CD4-positive, alpha-beta T cell treated with Interferon alpha-2 for 1 hour (primary cell): ENCODE results near the gene RNF13.
"Not testable (repeated sequence)": the region's sequence is repeated elsewhere in the genome, so short reads cannot be mapped to it uniquely, and the experiment has no call there.

Source experiments
- DNase-seq, 2 donors: peaks; one replicate each; pipeline ENCODE4 v3.0.0-alpha.2; 2020 to 2022

Gene RNF13

GRCh38 chr3:149801639-149802038 lies 11.4 kb upstream of the RNF13 start:
- DNase-seq = no peak

DNA sequence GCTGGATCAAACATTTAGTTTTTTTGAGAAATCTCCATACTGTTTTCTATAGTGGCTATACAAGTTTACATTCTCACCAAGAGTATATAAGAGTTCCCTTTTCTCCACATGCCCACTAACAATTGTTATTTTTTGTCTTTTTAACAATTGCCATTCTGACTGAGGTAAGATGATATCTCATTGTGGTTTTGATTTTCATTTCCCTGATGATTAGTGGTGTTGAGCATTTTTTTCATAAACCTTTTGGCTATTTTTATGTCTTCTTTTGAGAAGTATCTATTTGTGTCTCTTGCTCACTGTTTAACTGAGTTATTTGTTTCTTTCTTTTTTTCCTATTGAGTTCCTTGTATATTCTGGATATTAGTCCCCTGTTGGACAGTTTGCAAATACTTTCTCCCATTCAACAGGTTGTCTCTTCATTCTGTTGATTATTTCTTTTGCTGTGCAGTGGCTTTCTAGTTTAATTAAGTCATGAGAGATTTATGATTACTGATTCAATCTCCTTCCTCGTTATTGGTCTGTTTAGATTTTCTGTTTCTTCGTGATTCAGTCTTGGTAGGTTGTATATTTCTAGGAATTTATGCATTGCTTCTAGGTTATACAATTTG lies 6.7 kb upstream of the RNF13 start:
- no peak for DNase-seq

DNA sequence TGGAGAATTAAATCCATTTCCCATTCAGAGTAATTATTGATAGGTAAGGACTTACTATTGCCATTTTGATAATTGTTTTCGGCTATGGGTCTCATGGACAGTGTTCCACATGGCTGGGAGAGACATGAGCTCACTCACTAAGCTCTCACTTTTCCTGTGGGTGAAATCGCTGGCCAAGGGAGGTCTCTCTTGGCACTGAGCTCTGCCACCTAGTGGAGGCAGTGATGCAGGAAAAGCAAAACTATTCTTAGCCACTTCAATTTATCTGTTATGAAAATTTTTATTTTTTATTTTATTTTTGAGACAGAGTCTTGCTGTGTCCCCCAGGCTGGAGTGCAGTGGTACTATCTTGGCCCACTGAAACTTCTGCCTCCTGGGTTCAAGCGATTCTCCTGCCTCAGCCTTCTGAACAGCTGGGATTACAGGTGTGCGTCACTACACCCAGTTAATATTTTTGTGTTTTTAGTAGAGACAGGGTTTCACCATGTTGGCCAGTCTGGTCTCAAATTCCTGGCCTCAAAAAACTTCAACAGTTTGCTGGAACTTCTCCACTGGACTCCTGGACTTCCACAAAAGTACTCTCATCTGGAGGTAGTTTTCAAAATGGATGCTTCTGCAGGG lies 4.7 kb upstream of the RNF13 start:
- DNase-seq = peak; percentile 50 to 68

DNA sequence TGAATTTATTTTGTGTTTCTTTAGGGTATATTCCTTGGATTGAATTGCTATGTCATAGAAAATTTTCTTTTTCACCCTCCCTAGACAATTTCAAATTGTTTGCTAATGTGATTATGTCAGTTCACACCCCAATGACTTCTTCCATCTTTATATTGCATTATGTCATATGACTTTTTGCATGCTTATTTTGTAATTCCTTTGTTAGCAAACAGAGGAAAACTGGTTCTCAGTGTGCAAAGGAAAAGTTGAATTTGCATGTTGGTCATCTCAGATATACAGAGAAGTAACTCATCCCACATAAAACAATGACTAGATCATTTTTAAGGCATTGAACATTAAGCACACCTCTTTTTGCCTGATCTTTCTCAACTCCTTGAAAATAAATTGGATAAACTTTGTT lies 3.3 kb upstream of the RNF13 start:
- no peak for DNase-seq

DNA sequence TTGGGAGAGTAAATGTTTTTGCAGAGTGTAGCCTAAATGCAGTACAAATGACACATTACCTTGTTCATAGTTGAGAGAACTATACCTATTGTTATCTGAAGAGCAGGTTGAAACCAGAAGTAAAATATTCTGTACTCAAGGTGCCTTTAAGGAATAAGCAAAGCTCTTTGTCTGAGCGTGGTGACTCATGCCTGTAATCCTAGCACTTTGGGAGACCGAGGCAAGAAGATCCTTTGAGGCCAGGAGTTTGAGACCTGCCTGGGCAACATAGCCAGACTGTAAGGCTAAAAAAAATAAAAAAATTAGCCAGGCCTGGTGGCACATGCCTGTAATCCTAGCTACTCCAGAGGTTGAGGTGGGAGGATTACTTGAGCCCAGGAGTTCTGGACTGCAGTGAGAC lies 2.2 kb upstream of the RNF13 start:
- no peak for DNase-seq

DNA sequence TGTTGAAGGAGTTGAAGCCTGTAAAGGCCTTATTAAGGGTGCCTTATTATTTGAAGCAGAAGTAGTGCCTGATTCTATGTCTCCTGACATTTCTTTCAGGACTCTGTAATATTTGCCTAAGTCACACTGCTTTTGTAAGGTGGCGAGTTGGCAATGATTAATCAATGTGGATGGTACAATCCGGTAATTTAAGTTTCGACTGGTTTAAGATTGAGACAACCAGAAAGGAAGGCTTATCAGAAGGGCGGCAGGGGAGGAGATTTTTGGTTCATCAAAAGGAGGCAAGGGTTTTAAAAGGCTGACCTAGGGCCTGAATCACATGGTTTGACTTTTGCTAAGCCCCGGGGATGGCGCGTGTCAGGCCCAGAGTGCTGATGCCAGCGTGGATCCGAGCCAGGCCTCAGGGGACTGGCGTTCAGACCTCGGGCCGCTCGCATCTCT lies 830 bp upstream of the RNF13 start:
- no peak for DNase-seq

GRCh38 chr3:149813367-149814281 lies 609 bp downstream of the RNF13 start:
- DNase-seq = peak in 1 of 2 donors; percentile 15

DNA sequence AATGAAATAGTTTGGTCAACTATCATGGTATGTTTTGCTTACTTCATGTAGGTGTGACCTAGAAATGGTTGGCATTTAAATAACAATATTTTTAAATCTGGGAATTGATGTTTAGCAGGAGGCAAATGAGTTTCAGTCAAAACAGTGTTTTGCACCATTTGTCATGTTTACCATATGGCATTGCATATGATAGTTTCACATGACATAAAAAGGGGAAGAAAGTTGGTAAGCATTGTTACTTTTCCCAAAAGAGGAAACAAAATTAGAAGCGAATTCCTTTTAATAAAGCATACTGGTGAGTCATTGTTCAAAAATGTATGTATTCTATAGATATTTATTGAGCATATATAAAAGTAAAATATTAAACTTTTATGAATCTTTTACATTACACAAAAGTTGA lies 2.3 kb downstream of the RNF13 start:
- no peak for DNase-seq

DNA sequence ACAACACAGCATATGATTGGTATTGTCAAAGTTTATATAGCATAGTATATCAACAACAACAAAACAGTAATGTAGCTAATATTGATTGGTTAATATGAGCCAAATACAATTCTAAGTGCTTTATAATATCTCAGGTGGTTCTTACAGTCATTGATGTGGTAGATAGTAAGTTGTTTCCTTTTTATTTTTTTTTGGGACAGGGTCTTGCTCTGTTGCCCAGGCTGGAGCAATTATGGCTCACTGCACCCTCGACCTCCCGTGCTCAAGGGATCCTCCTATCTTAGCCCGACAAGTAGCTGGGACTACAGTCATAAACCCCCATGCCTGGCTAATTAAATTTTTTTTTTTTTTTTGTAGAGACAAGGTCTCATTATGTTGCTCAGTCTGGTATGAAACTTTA lies 2.7 kb downstream of the RNF13 start:
- no peak for DNase-seq

DNA sequence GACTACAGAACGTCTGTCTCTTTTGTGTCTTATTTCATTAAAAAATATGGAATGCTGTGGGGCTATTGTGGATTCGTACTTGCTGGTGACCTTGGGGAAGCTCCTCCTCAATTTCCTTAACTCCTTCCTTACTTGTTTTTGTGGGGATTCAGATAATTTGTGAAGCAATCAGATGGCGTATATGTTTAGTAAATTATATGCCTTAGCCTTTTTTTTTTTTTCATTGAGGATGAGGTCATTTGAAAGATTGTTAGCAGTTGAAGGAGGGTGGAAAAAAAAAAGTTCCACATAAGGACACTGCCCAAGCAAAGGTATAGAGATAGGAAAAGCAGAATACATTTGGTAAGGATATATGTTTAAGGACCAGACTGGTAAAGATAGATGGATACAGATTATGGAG lies 3.3 kb downstream of the RNF13 start:
- DNase-seq = no peak

DNA sequence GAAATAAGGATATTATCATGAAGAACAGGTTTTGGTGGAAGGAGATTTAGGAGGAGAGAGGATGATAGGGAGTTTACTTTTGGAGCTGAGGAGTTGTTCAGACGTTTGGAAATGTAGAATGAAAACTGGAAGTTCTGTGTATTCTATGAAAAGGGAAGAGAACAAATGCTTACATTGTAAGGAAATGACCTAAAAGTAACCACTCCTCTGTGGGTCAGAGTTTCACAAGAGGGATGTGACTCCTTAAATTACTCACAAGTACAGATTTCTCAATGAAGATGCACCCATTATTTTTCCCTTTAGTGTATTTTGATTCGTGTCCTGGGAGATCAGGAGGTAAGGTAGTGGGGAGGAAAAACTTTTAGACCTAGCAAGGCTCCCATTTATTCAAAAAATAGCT lies 4.0 kb downstream of the RNF13 start:
- DNase-seq = peak in 1 of 2 donors; percentile 10

DNA sequence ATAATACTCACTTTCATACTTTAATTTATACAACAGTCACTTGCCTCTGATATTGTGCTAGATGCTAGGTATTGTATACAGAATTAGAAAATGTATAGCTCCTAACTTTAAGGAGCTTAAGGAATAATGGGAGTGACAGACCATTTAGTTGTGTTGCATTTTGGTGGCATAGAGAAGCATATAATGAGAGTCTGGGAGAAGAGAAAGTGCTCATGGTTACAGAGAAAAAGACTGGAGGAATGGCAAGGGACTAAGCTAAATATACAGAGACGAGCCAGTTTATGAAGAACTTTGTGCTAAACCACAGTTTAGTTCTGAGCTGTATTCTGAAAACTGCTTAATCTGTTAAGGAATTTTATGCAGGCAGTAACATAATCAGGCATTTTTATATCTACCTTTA lies 6.4 kb downstream of the RNF13 start:
- no peak for DNase-seq

GRCh38 chr3:149820183-149820582 lies 7.2 kb downstream of the RNF13 start:
- no peak for DNase-seq

- no peak for DNase-seq
These were observed 13.6 kb downstream of the RNF13 start for GRCh38 chr3:149826636-149827035.

DNA sequence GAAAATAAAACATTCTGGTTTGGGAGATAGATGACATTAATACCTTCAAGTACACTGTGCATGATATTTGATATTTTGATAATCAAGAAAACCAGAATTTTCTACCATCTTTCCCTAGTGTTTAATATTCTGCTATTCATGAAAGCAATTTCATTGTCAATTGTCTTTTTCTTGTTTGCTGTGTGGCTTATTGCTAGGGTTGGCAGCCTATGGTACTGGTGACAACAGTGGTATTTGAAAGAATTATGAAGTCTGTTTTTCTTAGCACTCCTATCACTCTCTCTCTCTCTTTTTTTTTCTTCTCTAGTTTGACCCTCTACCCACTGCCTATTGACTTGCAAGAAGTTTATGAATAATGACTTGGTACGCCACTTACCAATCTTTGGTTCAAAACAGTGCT lies 15.4 kb downstream of the RNF13 start:
- no peak for DNase-seq

- DNase-seq = not testable (repeated sequence)
These were observed 16.6 kb downstream of the RNF13 start for GRCh38 chr3:149829631-149830030.

- no peak for DNase-seq
These were observed 17.9 kb downstream of the RNF13 start for GRCh38 chr3:149830902-149831301.

DNA sequence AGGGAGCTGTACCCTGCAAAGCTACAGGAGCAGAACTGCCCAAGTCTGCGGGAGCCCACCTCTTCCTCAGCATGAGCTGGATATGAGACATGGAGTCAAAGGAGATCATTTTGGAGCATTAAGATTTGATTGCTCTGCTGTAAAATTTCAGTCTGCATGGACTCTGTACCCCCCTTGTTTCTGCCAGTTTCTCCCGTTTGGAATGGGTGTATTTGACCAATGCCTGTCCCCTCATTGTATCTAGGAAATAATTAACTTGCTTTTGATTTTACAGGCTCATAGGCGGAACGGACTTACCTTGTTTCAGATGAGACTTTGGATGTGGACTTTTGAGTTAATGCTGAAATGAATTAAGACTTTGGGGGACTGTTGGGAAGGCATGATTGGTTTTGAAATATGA lies 18.3 kb downstream of the RNF13 start:
- no peak for DNase-seq

DNA sequence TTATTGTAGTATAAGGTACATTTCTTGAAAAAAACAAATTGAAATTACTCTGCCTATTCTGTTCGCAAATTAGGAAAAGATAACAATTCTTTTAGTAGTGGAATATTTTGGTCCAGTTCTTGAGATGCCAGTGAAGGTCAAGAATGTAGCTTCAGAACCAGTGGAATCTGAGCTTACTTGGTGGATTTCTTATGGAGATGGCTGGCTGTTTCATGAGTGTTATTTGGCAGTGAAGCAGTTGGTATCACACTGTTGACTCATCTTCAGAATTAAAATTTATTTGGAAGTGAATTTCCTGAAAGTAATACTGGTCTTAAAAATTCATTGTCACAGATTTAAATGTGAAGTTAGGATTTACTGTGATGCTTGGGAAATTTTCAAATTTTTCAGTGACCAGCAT lies 19.1 kb downstream of the RNF13 start:
- DNase-seq = no peak

DNA sequence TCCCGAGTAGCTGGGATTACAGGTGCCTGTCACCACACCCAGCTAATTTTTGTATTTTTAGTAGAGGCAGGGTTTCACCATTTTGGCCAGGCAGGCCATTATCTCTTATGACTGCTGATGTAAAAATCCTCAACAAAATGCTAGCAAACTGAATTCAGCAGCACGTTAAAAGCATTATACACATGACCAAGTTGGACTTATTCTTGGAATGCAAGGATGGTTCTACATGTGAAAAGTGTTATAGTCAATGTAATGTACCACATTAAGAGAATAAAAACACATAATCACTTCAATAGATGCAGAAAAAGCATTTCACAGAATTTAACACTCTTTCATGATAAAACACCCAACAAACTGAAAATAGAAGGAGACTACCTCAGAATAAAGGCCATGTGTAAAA lies 20.2 kb downstream of the RNF13 start:
- DNase-seq = no peak

GRCh38 chr3:149838491-149838890 lies 25.5 kb downstream of the RNF13 start:
- DNase-seq = not testable (repeated sequence)

DNA sequence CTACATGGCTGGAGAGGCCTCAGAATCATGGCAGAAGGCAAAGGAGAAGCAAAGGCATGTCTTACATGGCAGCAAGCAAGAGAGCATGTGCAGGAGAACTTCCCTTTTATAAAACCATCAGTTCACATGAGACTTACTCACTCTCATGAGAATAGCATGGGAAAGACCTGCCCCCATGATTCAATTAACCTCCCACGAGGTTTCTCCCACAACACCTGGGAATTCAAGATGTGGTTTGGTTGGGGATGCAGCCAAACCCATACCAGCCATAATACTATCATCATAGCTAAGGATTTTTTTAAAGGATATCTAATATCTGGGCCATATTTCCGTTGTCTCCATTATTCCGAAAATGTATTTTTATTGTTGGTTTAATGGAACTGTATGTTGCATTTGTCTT lies 26.5 kb downstream of the RNF13 start:
- not testable (repeated sequence) for DNase-seq

DNA sequence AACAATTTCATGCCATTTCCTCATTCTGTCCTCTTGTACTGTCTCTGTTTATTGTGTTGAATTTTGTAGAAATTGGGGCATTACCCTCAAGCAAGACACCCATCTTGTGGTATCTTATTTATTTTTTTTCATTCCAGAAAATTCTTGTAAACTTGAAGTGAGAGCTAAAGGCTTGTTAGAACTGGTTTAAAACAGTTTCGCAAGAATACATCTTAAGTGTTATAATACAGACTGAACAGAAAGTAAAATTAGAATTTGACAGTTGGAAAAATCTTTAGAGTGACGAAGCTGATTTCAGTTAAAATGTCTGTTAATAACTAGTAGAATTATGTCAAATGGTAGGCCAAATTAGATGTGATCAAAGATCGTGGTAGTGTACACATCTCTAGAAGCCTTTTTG lies 26.9 kb downstream of the RNF13 start:
- DNase-seq = no peak

- no peak for DNase-seq
These were observed 30.5 kb downstream of the RNF13 start for GRCh38 chr3:149843502-149843901.
